NCI-H446 treated with DMSO at 0.1 percent for 48 hours (cell line): ENCODE data around the gene IL1RAPL2.
"Not testable (repeated sequence)": the region's sequence is repeated elsewhere in the genome, so short reads cannot be mapped to it uniquely, and the experiment has no call there.

Source experiments
- DNase-seq: peaks from one replicate; lab custom pipeline; 2025; lab: John Stamatoyannopoulos, UW

The IL1RAPL2 gene

GRCh38 chrX:105805655-105806054 lies 1239.7 kb downstream of the IL1RAPL2 start:
- not testable (repeated sequence) for DNase-seq

DNA sequence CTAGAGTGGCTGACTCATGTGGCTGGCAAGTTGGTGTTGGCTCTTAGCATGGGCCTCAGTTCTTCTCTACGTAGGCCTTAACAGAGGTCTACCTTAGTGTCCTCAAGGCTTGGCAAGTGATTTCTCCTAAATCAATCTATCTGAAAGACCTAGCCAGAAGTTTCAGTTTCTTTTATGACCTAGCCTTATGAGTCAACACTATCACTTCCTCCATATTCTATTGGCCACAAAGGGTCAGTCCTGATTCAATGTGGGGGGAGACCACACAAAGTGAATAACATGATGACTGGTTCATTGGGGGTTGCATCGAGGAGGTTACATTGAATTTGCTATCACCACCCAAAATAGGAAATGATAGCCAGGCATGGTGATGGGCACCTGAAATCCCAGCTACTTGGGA lies 1250.5 kb downstream of the IL1RAPL2 start:
- DNase-seq = no peak
